NCI-H146 treated with DMSO at 0.1 percent for 48 hours (cell line): ENCODE measurements around the gene EVI5.
"Not testable (repeated sequence)": the region's sequence is repeated elsewhere in the genome, so short reads cannot be mapped to it uniquely, and the experiment has no call there.

ENCODE experiments used
- DNase-seq: peaks from one replicate; lab custom pipeline; 2025; ENCODE audit not compliant: unreplicated experiment; lab: John Stamatoyannopoulos, UW

Gene EVI5

GRCh38 chr1:92698932-92699331 lies 86.0 kb downstream of the EVI5 start:
- DNase-seq, result no peak

GRCh38 chr1:92695104-92695503 lies 89.8 kb downstream of the EVI5 start:
- no peak for DNase-seq

- DNase-seq, result no peak
Observed at GRCh38 chr1:92691925-92692324, 93.0 kb downstream of the EVI5 start.

- no peak for DNase-seq
Observed at GRCh38 chr1:92690212-92690906, 94.5 kb downstream of the EVI5 start.

- no peak for DNase-seq
Observed at GRCh38 chr1:92679980-92680379, 104.9 kb downstream of the EVI5 start.

GRCh38 chr1:92663775-92664174 lies 121.1 kb downstream of the EVI5 start:
- no peak for DNase-seq

- DNase-seq, result no peak
Observed at GRCh38 chr1:92662048-92662447, 122.9 kb downstream of the EVI5 start.

- no peak for DNase-seq
Observed at GRCh38 chr1:92657701-92658100, 127.2 kb downstream of the EVI5 start.

- no peak for DNase-seq
Observed at GRCh38 chr1:92655197-92655801, 129.6 kb downstream of the EVI5 start.

- DNase-seq, result no peak
Observed at GRCh38 chr1:92653605-92654381, 131.1 kb downstream of the EVI5 start.

GRCh38 chr1:92640686-92641085 lies 144.2 kb downstream of the EVI5 start:
- DNase-seq, result not testable (repeated sequence)

- DNase-seq, result no peak
Observed at GRCh38 chr1:92638498-92638897, 146.4 kb downstream of the EVI5 start.

GRCh38 chr1:92635203-92635602 lies 149.7 kb downstream of the EVI5 start:
- DNase-seq, result not testable (repeated sequence)

GRCh38 chr1:92623187-92623778 lies 161.6 kb downstream of the EVI5 start:
- DNase-seq, result no peak

- no peak for DNase-seq
Observed at GRCh38 chr1:92619466-92620189, 165.3 kb downstream of the EVI5 start.

- DNase-seq, result no peak
Observed at GRCh38 chr1:92601044-92601443, 183.9 kb downstream of the EVI5 start.

GRCh38 chr1:92599184-92599583 lies 185.7 kb downstream of the EVI5 start:
- DNase-seq, result no peak

- not testable (repeated sequence) for DNase-seq
Observed at GRCh38 chr1:92589361-92589760, 195.5 kb downstream of the EVI5 start.

- DNase-seq, result no peak
Observed at GRCh38 chr1:92587445-92587844, 197.5 kb downstream of the EVI5 start.

GRCh38 chr1:92585831-92586230 lies 199.1 kb downstream of the EVI5 start:
- no peak for DNase-seq

GRCh38 chr1:92584810-92585209 lies 200.1 kb downstream of the EVI5 start:
- not testable (repeated sequence) for DNase-seq
